Transverse colon (tissue), 4 donors: ENCODE measurements around the gene CELF4. TPM values are rescaled to one million over a fixed set of nuclear protein-coding genes. Genes with fewer than 3 reads are reported as not detected.

ENCODE experiments used
- DNase-seq: peaks from one replicate; pipeline ENCODE4 v3.0.0-alpha.2; 2019
- H3K27ac ChIP-seq, 4 donors: fragments of 200-600 bp; sonication (generic); 2 replicates each; pipeline ENCODE4 v1.5.1; 2016 to 2018; ENCODE audit warnings: inconsistent platforms in 4 of 4
- H3K27me3 ChIP-seq: fragments of 200-600 bp; sonication (generic); 2 replicates; pipeline ENCODE4 v1.5.1; 2017; ENCODE audit warnings: inconsistent platforms
- H3K36me3 ChIP-seq, 4 donors: fragments of 200-600 bp; sonication (generic); 2 replicates each; pipeline ENCODE4 v1.5.1; 2017 to 2019; ENCODE audit warnings: inconsistent platforms in 4 of 4
- H3K4me1 ChIP-seq, 4 donors: fragments of 200-600 bp; sonication (generic); 2 replicates each; pipeline ENCODE4 v1.5.1; 2017 to 2020; ENCODE audit warnings: inconsistent platforms in 4 of 4
- H3K4me3 ChIP-seq, 4 donors: fragments of 200-600 bp; sonication (generic); 1 replicate in 1 of 4; 2 replicates in 3 of 4; pipeline versions ENCODE4 v1.5.1 to v1.6.1; 2017 to 2019; ENCODE audit warnings: inconsistent platforms in 4 of 4
- H3K9me3 ChIP-seq, 2 donors: fragments of 200-600 bp; sonication (generic); 2 replicates each; pipeline ENCODE4 v1.5.1; 2017 to 2019; ENCODE audit warnings: inconsistent platforms in 2 of 2
- EP300 ChIP-seq: sonication (generic); formaldehyde crosslinking; IDR thresholded peaks from one replicate; pipeline ENCODE4 v1.6.1; 2017; ENCODE audit warnings: antibody characterized with exemption, low read depth
- POLR2A ChIP-seq: fragments of 450-650 bp; IDR thresholded peaks from one replicate; pipeline ENCODE4 v1.6.1; 2016; ENCODE audit warnings: antibody characterized with exemption, mild to moderate bottlenecking, moderate library complexity
- POLR2AphosphoS5 ChIP-seq, 3 donors: sonication (generic); formaldehyde crosslinking; IDR thresholded peaks; one replicate each; pipeline ENCODE4 v1.6.1; 2016; ENCODE audit warnings: antibody characterized with exemption in 3 of 3
- WGBS, 2 donors: methylation state at CpG; one replicate each; pipeline ENCODE4 v1.1.5; 2018; ENCODE audit warnings: low coverage in 1 of 2; 5-methylcytosine and 5-hydroxymethylcytosine counted together
- in situ Hi-C, 4 donors: fragments of 200-750 bp; cut with MboI; loops; one replicate each; pipeline versions ENCODE4 v1.15.0 to v1.15.1; 2017; ENCODE audit warnings: low sequenced_read_pairs in 3 of 4, low pct_ligation_motif_present in 1 of 4, low pct_unique_long_range_greater_than_20kb in 1 of 4
- intact Hi-C: fragments of 100-400 bp; cut with DNase I; formaldehyde crosslinking; loops from one replicate; pipeline ENCODE4 v1.15.1; 2023; ENCODE audit warnings: low total_unique reads
- total RNA-seq, 4 donors: library from RNA; depleted of rRNA; stranded (reverse); fragments of >200 nt; gene quantifications; one replicate each; pipeline ENCODE4 v1.1.0, GENCODE V29; 2016
- TF ChIP-seq, protein P1 (sequence below), 5 experiments: fragments of 200-600 bp in 3 of 5; fragments of 450-650 bp in 2 of 5; sonication (generic) in 3 of 5; IDR thresholded peaks; 1 replicate in 2 of 5; 2 replicates in 3 of 5; pipeline ENCODE4 v1.5.1; 2016 to 2017; ENCODE audit warnings: antibody characterized with exemption in 5 of 5, inconsistent platforms in 3 of 5, mild to moderate bottlenecking in 2 of 5, moderate library complexity in 1 of 5

Gene CELF4
- total RNA-seq, 4 donors from 2014 or later, result 0.14 to 0.75 TPM; not detected in 2

DNA sequence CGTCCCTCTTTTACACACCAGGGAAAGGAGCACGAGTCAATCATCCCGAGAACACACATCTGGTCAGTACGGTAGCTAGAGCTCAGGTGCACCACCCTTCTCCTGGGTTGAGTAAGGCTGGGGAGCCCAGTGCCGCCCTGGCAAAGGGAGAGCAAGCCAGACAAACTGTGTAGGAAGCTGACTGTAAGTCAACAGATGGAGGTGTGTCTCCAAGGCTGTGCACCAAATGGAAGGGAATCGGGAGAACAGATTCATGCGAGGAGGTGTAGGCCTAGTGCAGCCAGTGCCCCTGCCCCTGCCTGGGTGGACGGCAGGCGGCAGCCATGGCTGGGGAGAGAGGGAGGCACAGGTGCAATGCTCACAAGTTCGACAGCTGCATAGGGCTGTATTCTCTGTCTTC, 65.7 kb downstream of the CELF4 start:
- no peak for DNase-seq
- no peaks in the 10 kb centered on the region for H3K36me3 ChIP-seq
- intact Hi-C loops, result no loop called here

DNA sequence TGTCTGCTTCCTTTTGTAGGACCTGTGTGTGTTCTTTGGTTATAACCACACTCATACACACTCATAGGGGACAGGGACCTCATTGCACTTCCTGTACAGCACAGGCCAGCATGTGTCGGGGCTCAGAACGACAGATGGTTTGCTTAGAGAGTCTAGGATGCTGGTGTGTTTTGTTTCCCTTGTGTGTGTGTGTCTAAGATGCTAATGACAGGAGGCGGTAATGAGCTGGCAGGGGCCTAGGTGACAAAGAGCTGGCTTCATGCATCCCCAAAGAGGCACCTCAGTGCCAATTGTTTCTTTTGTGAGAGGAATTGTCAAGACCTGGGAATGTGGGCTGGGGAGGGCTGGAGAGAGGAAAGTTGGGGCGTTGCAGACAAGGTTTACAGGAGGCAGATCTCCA, 66.6 kb downstream of the CELF4 start:
- H3K27me3 ChIP-seq, result no peaks in the 10 kb centered on the region
- H3K9me3 ChIP-seq, result no peaks in the 10 kb centered on the region
- in situ Hi-C loops, result no loop called here
- WGBS, 2 donors, result 56% methylated on average over 4 of the region's 4 CpGs; no CpG with 5 or more reads in 1 of the 2 donors
- H3K36me3 ChIP-seq, result no peaks in the 10 kb centered on the region
- no peak overlapping the region for H3K27ac ChIP-seq
- intact Hi-C loops, result no loop called here
- H3K4me1 ChIP-seq, result no peaks in the 10 kb centered on the region
- no peak overlapping the region for H3K4me3 ChIP-seq
- TF ChIP-seq, protein P1, sequence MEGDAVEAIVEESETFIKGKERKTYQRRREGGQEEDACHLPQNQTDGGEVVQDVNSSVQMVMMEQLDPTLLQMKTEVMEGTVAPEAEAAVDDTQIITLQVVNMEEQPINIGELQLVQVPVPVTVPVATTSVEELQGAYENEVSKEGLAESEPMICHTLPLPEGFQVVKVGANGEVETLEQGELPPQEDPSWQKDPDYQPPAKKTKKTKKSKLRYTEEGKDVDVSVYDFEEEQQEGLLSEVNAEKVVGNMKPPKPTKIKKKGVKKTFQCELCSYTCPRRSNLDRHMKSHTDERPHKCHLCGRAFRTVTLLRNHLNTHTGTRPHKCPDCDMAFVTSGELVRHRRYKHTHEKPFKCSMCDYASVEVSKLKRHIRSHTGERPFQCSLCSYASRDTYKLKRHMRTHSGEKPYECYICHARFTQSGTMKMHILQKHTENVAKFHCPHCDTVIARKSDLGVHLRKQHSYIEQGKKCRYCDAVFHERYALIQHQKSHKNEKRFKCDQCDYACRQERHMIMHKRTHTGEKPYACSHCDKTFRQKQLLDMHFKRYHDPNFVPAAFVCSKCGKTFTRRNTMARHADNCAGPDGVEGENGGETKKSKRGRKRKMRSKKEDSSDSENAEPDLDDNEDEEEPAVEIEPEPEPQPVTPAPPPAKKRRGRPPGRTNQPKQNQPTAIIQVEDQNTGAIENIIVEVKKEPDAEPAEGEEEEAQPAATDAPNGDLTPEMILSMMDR (IDR thresholded peaks at IDR 0.05), result no peak
- TF ChIP-seq EP300, result no peak
- no peak for TF ChIP-seq POLR2AphosphoS5 (IDR thresholded peaks at IDR 0.05)
- TF ChIP-seq POLR2A, result no peak
- no peak for DNase-seq

More for the DNA sequence above, 65.7 kb downstream of the CELF4 start:
- in situ Hi-C loops, result no loop called here
- H3K27me3 ChIP-seq, result no peaks in the 10 kb centered on the region
- H3K9me3 ChIP-seq, result no peaks in the 10 kb centered on the region
- TF ChIP-seq POLR2A (no peak), POLR2AphosphoS5 (IDR thresholded peaks at IDR 0.05) (no peak), EP300 (no peak)
- TF ChIP-seq, protein P1 (IDR thresholded peaks at IDR 0.05), result no peak
- no peak overlapping the region for H3K4me3 ChIP-seq
- WGBS, 2 donors, result 67 to 81% methylated on average over 1 to 10 of the region's 10 CpGs
- no peaks in the 10 kb centered on the region for H3K4me1 ChIP-seq
- no peak overlapping the region for H3K27ac ChIP-seq

DNA sequence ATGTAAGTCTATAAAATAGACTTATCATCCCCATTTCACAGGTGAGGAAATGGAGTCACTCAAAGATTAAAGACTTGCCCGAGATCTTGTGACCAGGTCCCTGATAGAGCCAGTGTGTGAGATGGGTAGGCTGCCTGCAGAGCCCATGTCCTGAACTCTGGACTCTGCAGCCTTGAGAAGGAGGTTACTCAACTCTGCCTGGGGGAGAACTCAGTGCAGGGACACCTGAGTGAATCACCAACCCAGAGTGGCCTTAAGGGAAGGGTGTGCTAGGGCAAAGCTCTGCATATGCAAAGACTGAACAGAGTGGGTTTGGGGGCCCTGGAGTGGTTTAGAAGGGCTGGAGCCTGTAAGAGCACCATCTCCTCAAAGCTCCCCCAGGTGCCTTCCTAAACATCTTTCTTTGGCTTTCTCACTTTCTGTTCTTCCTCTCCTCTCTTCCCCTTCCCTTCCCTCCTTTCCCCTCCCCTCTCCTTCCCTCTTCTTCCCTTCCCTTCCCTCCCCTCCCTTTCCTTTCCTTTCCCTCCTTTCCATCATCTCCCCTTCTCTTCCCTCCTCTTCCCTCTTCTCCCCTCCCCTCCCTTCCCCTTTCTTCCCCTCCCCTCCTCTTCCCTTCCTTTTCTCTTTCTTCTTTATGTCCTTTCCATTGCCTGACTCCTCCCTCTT, 67.6 kb downstream of the CELF4 start:
- H3K4me3 ChIP-seq, result no peak overlapping the region
- 55% methylated on average over 1 of the region's 1 CpG; no CpG with 5 or more reads in 1 of the 2 donors for WGBS, 2 donors
- intact Hi-C loops (no loop called here), in situ Hi-C loops (no loop called here)
- TF ChIP-seq, protein P1 (IDR thresholded peaks at IDR 0.05), result no peak
- TF ChIP-seq POLR2AphosphoS5 (IDR thresholded peaks at IDR 0.05) (no peak), POLR2A (no peak), EP300 (no peak)
- H3K4me1 ChIP-seq, result no peaks in the 10 kb centered on the region
- no peaks in the 10 kb centered on the region for H3K36me3 ChIP-seq
- DNase-seq, result no peak
- no peaks in the 10 kb centered on the region for H3K9me3 ChIP-seq
- H3K27me3 ChIP-seq, result no peaks in the 10 kb centered on the region
- no peak overlapping the region for H3K27ac ChIP-seq

DNA sequence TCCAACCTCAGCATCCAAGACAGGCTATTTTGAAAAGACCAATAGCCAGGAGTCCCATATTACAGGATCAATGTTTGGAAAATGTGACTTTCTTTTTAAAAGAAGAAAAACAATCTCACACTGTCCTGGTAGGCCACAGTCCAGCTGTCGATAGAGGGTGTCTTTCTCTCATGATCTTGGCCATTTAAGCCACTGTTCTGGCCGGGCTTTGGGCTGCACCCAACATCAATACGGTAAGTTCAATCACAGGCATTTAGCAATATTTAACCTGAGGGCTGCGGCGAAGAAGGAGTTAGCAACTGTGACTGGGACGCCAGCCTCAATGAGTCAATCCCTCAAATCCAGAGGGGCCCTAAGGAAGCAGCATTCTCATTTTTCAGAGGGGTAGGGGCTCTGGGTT, 69.0 kb downstream of the CELF4 start:
- no peak overlapping the region for H3K27ac ChIP-seq
- DNase-seq, result no peak
- intact Hi-C loops (no loop called here), in situ Hi-C loops (no loop called here)
- H3K9me3 ChIP-seq, result no peaks in the 10 kb centered on the region
- no peaks in the 10 kb centered on the region for H3K27me3 ChIP-seq
- no peaks in the 10 kb centered on the region for H3K4me1 ChIP-seq
- no peaks in the 10 kb centered on the region for H3K36me3 ChIP-seq
- 75 to 86% methylated on average over 4 to 6 of the region's 6 CpGs for WGBS, 2 donors
- TF ChIP-seq, protein P1 (IDR thresholded peaks at IDR 0.05), result no peak
- TF ChIP-seq POLR2A, result no peak
- no peak for TF ChIP-seq POLR2AphosphoS5 (IDR thresholded peaks at IDR 0.05)
- no peak for TF ChIP-seq EP300
- no peak overlapping the region for H3K4me3 ChIP-seq
